ENCODE measurements around the gene ZNRD2. TPM values are rescaled to one million over a fixed set of nuclear protein-coding genes. Genes with fewer than 3 reads are reported as not detected.

Gene ZNRD2
- total RNA-seq, 2 experiments from 2014 or later: 54.3 to 54.7 TPM

GRCh38 chr11:65542738-65543390 lies 27.4 kb upstream of the ZNRD2 start:
- Mint-ChIP-seq H3K27ac (no peak overlapping the region), H3K36me3 (ENCODE audit: low read depth) (peaks cover 6% of the 10 kb centered on the region), H3K9me3 (no peaks in the 10 kb centered on the region), H3K27me3 (no peaks in the 10 kb centered on the region), H3K4me3 (no peak overlapping the region), H3K4me1 (ENCODE audit: low read depth) (peaks cover 37% of the 10 kb centered on the region)
- ChIA-PET CTCF (interaction anchor here (0.7 to 3.4 kb wide), 5 partner anchors 9 to 46 kb away, joined by 3 to 59 read pairs (median 39); partner anchors contain the start of genes FAM89B and ZNRD2), POLR2A (interaction anchor here (0.8 to 4.4 kb wide), 6 partner anchors 10 to 51 kb away, joined by 3 to 26 read pairs (median 8); partner anchors contain the start of gene MALAT1)
- ATAC-seq: no peak
- no peak for DNase-seq
- intact Hi-C loops (cut with micrococcal nuclease): loop anchor here (5.0 kb wide), 1 partner anchor 34 kb away; the partner anchor contains the start of gene EHBP1L1
- TF ChIP-seq, protein P1, sequence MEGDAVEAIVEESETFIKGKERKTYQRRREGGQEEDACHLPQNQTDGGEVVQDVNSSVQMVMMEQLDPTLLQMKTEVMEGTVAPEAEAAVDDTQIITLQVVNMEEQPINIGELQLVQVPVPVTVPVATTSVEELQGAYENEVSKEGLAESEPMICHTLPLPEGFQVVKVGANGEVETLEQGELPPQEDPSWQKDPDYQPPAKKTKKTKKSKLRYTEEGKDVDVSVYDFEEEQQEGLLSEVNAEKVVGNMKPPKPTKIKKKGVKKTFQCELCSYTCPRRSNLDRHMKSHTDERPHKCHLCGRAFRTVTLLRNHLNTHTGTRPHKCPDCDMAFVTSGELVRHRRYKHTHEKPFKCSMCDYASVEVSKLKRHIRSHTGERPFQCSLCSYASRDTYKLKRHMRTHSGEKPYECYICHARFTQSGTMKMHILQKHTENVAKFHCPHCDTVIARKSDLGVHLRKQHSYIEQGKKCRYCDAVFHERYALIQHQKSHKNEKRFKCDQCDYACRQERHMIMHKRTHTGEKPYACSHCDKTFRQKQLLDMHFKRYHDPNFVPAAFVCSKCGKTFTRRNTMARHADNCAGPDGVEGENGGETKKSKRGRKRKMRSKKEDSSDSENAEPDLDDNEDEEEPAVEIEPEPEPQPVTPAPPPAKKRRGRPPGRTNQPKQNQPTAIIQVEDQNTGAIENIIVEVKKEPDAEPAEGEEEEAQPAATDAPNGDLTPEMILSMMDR (IDR thresholded peaks at IDR 0.05): no peak

DNA sequence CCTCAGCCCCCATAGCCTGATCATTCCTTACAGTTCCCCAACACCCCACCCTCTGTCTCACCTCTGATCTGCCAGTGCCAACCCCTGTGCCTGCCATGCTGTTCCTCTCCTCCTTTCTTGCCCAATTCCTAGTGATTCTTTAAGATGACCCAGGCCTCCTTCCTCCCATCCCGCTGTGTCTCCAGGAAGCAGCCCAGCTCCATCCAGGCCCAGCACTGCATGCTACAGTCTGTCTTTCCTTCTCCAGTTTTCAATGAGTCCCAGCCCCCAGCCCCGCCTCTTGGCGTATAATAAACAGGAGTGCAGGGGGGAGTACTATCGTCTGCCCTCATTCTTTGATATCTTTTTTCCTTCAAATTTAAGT lies 24.4 kb upstream of the ZNRD2 start:
- POLR2A ChIA-PET: interaction anchor here (0.9 to 1.6 kb wide), 4 partner anchors 9 to 128 kb away, joined by 3 to 10 read pairs (median 4); partner anchors contain the start of genes PCNX3 and ZNRD2
- peak overlapping the region; percentile 84 for H3K27ac Mint-ChIP-seq
- peaks cover 52% of the 10 kb centered on the region for H3K4me1 Mint-ChIP-seq (ENCODE audit: low read depth)
- CTCF ChIA-PET: interaction anchor here (0.6 to 1.8 kb wide), 4 partner anchors 24 to 123 kb away, joined by 3 to 5 read pairs (median 3); partner anchors contain the start of genes NEAT1 and ZNRD2
- H3K9me3 Mint-ChIP-seq: no peaks in the 10 kb centered on the region
- peaks cover 22% of the 10 kb centered on the region for H3K36me3 Mint-ChIP-seq (ENCODE audit: low read depth)
- TF ChIP-seq, protein P1 (IDR thresholded peaks at IDR 0.05): no peak
- ATAC-seq: no peak
- no peaks in the 10 kb centered on the region for H3K27me3 Mint-ChIP-seq
- peak overlapping the region; percentile 71 for H3K4me3 Mint-ChIP-seq
- DNase-seq: peak; percentile 40
- intact Hi-C loops (cut with micrococcal nuclease): no loop called here

- Mint-ChIP-seq H3K9me3 (no peaks in the 10 kb centered on the region), H3K27me3 (no peaks in the 10 kb centered on the region), H3K36me3 (ENCODE audit: low read depth) (peaks cover 22% of the 10 kb centered on the region), H3K4me3 (peak overlapping the region; percentile 71), H3K4me1 (ENCODE audit: low read depth) (peaks cover 52% of the 10 kb centered on the region), H3K27ac (peak overlapping the region; percentile 84)
- DNase-seq: peak; percentile 98
- TF ChIP-seq, protein P1 (IDR thresholded peaks at IDR 0.05): no peak
- CTCF ChIA-PET: interaction anchor here (0.6 to 1.8 kb wide), 8 partner anchors 12 to 342 kb away, joined by 3 to 12 read pairs (median 4); partner anchors contain the start of genes FIBP, NEAT1 and ZNRD2
- intact Hi-C loops (cut with micrococcal nuclease): no loop called here
- peak; percentile 90 for ATAC-seq
- POLR2A ChIA-PET: interaction anchor here (0.7 to 1.6 kb wide), 14 partner anchors 9 to 129 kb away, joined by 3 to 10 read pairs (median 3); partner anchors contain the start of genes MALAT1, PCNX3 and ZNRD2
Observed at GRCh38 chr11:65546217-65546958, 23.9 kb upstream of the ZNRD2 start.

DNA sequence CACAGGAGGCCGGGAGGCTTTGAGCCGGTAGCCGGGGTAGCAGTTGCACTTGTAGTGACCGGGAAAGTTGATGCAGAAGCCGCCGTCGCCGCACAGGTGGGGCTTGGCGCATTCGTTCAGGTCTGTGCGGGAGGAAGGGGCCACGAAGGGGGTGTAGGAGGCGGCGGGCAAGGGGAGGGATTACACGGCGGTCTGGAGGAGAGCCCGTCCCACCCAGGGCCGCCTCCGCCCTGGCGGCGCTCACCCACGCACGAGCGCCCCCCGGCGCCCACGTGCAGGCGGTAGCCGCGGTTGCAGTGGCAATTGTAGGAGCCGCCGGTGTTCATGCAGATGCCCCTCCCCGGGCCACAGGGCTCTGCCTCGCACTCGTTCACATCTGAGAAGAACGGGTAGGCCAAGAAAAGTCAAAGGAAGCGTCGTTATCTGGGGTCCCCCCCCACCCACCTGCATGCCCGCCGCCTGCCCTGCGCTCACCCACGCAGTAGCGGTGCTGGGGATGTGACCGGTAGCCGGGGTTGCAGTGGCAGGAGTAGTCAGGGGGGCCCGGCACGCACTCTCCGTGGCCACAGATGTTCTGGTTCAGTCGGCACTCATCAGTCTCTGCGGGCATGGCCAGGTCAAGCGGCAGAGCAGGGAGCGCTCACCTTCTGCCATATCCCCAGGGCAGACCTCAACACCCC lies 22.7 kb upstream of the ZNRD2 start:
- DNase-seq: peak; percentile 62
- peak overlapping the region; percentile 62 for H3K27ac Mint-ChIP-seq
- peaks cover 56% of the 10 kb centered on the region for H3K4me1 Mint-ChIP-seq (ENCODE audit: low read depth)

More for the DNA sequence above, 22.7 kb upstream of the ZNRD2 start:
- CTCF ChIA-PET: interaction anchor here (1.0 to 1.6 kb wide), 5 partner anchors 11 to 46 kb away, joined by 3 to 12 read pairs (median 4); no protein-coding TSS in a partner anchor
- H3K27me3 Mint-ChIP-seq: no peaks in the 10 kb centered on the region
- H3K36me3 Mint-ChIP-seq (ENCODE audit: low read depth): peaks cover 28% of the 10 kb centered on the region
- no peaks in the 10 kb centered on the region for H3K9me3 Mint-ChIP-seq
- POLR2A ChIA-PET: interaction anchor here (0.5 to 1.5 kb wide), 12 partner anchors 9 to 131 kb away, joined by 3 to 8 read pairs (median 3); partner anchors contain the start of gene MALAT1
- H3K4me3 Mint-ChIP-seq: peak overlapping the region; percentile 71
- TF ChIP-seq, protein P1 (IDR thresholded peaks at IDR 0.05): no peak
- ATAC-seq: no peak
- intact Hi-C loops (cut with micrococcal nuclease): no loop called here

All from activated CD8-positive, alpha-beta T cell treated with anti-CD3 and anti-CD28 coated beads for 36 hours (primary cell).